CD4-positive, alpha-beta T cell treated with Interleukin-4 for 1 hour (primary cell): ENCODE data around the gene ADCK2.
A peak's percentile ranks its signal among the peaks of the same experiment; 100 is the strongest.
"Not testable (repeated sequence)": the region's sequence is repeated elsewhere in the genome, so short reads cannot be mapped to it uniquely, and the experiment has no call there.

ENCODE experiments used
- DNase-seq, 2 donors: peaks; one replicate each; pipeline ENCODE4 v3.0.0-alpha.2; 2020 to 2022

Gene ADCK2

GRCh38 chr7:140674899-140675701, 2.4 kb downstream of the ADCK2 start:
- peak in 1 of 2 donors; percentile 19 for DNase-seq

- DNase-seq, result no peak
These were observed 3.0 kb downstream of the ADCK2 start for GRCh38 chr7:140675726-140676125.

DNA sequence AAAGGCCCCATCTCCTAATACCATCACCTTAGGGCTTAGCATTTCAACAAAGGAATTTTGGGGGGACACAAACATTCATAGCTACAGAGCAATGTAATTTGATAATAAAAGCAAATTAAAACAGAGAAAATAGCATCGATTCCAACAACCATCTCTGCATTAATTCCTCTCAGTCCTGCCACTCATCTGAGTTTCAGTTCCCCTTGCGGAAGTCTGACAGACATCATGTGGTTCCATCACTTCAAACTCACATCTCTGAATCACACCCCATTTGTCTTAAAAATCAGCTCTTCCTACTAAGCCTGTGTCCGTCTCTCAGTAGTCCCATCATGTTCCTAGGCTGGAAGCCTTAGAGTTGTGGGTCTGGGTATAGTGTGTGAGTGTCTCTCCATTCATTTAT, 3.6 kb downstream of the ADCK2 start:
- peak in 1 of 2 donors; percentile 41 for DNase-seq

GRCh38 chr7:140676956-140677355, 4.2 kb downstream of the ADCK2 start:
- not testable (repeated sequence) for DNase-seq

DNA sequence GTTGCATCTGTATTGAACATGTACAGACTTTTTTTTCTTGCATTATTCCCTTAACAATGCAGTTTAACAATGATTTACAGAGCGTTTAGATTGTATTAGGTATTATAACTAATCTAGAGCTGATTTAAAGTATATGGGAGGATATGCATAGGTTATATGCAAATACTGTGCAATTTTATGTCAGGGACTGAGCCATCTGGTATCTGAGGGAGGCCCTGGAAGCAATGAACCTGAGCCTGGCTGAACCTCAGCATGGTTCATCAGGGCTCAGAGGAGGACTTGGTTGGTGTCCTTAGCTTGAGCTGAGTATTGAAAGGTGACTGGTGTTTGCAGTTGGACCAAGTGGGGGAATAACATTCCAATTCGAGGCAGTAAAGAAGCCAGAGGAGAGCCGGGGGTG, 4.8 kb downstream of the ADCK2 start:
- no peak for DNase-seq

DNA sequence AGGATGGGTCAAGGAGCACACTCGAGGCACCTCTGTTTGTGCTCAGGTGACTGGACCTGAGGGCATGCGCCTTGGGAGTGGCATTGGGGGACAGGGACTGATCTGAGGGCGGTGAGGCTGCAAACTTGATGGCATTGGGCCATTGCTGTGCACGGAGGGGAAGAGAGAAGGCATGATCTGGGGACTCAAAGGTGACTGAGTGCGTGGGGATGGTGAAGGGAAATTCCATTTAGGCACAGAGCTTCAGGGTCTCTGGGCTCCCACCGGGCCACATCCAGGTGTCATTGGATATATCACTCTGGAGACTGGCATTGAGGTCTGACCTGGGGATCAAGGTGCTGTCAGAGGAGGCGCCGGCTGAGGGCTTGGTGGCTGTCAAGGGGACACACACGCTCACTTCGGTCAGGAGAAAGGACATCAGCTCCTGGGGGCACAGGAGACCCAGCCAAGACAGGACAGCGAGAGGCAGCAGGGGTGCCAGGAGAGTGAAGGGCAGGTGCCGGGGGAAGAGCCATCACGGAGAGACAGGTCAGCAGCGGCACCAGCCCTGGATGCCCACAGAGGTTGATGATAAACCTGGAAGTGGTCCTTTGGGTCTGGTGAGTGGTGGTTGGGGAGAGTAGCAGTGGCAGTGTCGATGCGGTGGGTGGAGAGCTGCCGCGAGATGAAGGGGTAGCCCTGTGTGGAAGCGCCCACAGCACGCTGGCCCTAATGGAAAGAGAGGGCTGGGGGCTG, 5.5 kb downstream of the ADCK2 start:
- no peak for DNase-seq

- DNase-seq, result no peak
These were observed 6.0 kb downstream of the ADCK2 start for GRCh38 chr7:140678816-140679130.

DNA sequence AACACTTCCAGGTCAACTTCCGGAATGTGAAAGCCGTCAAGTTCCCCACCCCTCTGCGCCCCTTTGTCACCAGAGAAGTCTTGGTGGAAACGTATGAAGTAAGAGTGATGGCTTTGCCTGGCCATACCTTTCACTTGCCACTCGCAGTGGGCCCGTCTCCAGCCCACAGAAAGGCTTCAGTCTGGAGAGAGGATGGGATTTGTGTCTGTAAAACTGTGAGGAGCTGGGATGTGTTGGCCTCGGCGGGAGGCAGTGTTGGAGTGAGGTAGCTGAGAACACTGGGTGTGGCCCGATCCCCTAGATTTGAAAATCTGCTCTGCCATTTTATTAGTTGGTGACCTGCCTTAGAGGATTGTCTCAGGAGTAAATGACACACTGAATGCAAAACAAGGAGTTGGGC, 6.4 kb downstream of the ADCK2 start:
- no peak for DNase-seq

GRCh38 chr7:140680886-140681285, 8.1 kb downstream of the ADCK2 start:
- DNase-seq, result no peak

DNA sequence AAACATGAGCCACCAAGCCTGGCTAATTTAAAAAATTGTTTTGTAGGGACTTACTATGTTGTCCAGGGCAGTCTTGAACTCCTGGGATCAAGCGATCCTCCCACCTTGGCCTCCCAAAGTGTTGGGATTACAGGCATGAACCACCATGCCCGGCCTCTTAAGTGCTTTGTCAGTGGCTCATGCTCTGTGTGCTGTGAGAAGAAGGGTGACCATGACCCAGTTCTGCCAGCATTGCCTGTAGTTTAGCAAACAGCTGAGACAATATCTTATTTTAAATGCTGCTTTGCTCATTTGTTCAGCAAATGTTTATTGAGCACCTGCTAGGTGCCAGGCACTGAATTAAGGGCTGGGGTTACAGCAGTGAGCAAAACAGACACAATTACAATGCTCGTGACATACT, 9.0 kb downstream of the ADCK2 start:
- no peak for DNase-seq

GRCh38 chr7:140683657-140684056, 10.9 kb downstream of the ADCK2 start:
- DNase-seq, result no peak

DNA sequence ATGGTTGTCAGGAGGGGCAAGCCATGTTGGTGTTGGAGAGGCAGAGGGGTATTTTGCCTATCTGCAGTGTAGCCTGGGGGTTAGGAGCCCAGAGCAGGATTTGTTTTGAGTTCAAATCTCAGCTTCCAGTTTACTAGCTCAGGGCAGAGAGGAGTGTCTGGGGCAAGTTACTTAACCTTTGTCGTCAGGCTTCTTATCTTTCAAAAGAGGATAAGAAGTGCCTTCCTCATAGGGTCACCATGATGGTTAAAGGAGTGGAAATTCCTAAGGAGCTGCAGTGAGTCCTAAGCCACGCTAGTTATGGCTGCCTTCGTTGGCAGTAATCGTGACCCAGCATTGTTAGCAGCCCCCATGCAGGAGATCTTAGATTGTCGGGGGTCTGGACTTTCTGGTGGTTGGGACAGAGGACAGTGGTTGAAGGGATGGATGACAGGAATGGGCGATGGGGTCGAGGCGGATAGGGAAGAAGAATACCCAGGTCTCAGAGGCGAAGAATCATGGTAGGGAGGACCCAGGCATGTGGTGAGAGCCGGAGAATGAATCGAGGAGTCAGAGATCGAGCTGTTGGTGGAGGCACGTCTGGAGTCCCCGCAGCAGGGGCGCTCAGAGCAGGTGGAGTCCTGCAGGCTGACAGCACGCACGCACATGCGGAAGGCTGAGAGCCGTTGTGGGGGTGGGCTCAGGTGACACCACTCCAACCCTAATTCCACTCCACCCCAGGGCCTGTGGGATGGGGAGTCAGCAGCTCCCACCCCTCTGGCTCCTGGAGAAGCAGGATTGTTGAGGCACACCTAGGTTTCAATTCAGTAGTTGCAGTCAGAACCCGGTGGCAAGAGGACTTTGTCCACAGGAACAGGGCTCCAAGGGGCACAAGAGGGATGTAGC, 11.6 kb downstream of the ADCK2 start:
- DNase-seq, result no peak

DNA sequence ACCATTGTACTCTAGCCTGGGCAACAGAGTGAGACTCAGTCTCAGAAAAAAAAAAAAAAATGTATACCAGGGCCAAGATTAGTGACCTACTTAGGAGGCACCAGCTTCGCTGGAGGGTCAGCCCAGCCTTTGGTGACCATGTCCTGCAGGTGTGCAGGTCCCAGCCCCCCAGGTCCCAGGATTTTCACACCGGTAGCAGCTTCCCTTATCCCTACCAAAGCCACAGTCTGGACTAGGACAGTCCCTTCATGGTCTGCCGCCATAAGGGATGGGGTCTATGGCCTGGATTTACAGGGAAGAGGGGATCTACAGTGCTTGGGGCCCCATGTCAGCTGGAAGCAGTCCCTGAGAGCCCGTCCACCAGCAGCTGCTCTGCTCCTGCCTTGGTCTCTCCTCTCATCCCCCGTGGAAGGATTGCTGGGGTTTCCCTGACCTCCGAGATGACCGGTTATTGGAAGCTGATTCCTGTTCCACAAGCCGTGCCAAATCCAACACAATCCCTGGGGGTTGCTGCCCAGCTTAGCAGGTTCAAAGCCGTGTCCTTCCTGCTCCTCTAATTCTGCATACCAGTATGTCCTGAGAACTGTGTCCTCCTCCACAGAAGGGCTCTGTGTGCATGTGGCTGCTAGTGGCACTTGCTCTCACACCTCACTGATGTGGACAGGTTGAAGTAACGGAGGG, 12.8 kb downstream of the ADCK2 start:
- DNase-seq, result no peak

DNA sequence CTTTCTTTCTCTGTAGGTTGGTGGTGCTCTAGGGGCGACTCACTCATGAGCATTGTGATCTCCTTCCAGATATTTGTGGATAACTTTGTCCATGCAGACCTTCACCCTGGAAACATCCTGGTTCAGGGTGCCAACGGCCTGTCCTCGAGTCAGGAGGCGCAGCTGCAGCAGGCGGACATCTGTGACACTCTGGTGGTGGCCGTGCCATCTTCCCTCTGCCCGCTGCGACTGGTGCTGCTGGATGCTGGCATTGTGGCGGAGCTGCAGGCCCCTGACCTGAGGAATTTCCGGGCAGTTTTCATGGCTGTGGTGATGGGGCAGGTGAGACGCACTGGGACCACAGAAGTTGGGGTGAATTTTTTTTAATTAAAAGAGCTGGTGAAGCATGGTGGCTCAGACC, 14.2 kb downstream of the ADCK2 start:
- DNase-seq, result no peak

GRCh38 chr7:140688341-140688740, 15.6 kb downstream of the ADCK2 start:
- DNase-seq, result no peak

DNA sequence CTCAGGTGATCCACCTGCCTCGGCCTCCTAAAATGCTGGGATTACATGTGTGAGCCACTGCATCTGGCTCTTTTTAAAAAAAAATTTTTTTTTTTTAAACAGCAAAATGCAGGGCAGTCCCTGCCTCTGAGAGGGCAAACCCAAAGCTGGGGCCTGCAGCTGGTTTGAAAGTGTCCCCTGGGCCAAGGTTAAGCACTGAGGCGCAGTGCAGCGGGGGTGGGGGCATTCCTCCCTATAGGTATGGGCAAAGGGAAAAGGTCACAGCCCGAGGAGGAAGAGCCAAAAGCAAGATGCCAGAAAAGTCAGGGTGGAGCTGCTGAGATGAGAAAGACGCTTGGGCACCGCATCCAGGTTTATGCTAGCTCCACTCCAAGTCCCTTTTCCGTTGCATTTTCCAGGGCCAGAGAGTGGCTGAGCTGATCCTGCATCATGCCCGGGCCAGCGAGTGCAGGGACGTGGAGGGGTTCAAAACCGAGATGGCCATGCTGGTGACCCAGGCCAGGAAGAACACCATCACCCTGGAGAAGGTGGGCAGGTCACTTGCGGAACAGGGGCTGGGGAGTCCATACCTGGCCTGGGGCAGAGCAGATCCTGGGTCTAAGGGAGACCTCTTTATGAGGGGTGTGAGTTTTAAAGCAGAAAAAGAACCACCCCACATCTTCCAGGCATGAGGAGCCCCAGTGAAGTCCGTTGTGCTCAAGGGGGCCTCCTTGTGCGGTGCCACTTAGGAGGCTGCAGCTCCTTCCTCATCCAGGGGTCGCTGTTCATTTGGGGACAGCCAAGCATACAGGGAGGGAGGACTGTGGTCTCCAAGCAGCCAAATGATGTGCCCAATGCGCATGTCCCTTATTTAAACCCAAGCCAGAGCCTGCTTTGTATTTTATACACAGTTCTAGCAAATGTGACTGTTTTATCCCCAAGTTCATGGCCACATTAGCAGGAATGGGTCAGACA, 16.7 kb downstream of the ADCK2 start:
- no peak for DNase-seq

- no peak for DNase-seq
These were observed 18.8 kb downstream of the ADCK2 start for GRCh38 chr7:140691376-140692045.

DNA sequence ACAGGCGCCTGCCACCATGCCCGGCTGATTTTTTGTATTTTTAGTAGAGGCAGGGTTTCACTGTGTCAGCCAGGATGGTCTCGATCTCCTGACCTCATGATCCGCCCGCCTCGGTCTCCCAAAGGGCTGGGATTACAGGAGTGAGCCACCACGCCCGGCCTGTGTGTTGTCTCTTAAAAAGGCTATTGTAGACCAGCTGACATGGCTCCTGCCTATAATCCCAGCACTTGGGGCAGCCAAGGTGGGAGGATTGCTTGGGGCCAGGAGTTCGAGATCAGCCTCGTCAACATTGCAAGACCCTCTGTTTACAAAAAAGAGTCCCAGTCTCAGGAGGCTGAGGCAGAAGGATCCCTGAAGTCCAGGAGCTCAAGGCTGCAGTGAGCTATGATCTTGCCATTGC, 21.1 kb downstream of the ADCK2 start:
- DNase-seq, result not testable (repeated sequence)

GRCh38 chr7:140694592-140694991, 21.8 kb downstream of the ADCK2 start:
- no peak for DNase-seq

DNA sequence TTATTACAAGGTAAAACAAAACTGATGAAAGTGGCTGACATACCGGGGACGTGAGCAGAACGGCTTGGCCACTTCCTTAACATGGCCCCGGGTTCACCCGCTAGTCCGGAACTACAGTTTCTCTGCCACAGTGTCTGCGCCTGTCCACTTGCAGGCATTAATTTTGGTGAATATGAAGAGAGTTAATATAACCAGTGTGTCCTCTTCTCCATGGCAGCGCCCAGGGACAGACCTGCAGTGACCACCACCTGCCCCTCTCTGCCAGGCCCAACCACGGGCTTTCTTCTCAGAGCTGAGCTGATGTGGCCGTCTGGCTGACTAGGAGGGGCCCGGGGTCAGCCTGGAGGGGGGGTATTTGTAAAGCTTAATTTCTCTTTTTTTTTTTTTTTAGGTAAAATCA, 22.6 kb downstream of the ADCK2 start:
- no peak for DNase-seq

- peak; percentile 90 to 92 for DNase-seq
These were observed 23.4 kb downstream of the ADCK2 start for GRCh38 chr7:140696024-140696679.
